ENCODE results near the gene WDR70. TPM values are rescaled to one million over a fixed set of nuclear protein-coding genes. Genes with fewer than 3 reads are reported as not detected.
"Not testable (repeated sequence)": the region's sequence is repeated elsewhere in the genome, so short reads cannot be mapped to it uniquely, and the experiment has no call there.

Gene WDR70
- total RNA-seq, 1 donor from 2014 or later, result 53.4 TPM

GRCh38 chr5:37517686-37518085 is 138.6 kb downstream of the WDR70 start:
- no peak for DNase-seq (ENCODE audit: low spot score)

GRCh38 chr5:37518356-37518755 is 139.2 kb downstream of the WDR70 start:
- DNase-seq (ENCODE audit: low spot score), result not testable (repeated sequence)

DNA sequence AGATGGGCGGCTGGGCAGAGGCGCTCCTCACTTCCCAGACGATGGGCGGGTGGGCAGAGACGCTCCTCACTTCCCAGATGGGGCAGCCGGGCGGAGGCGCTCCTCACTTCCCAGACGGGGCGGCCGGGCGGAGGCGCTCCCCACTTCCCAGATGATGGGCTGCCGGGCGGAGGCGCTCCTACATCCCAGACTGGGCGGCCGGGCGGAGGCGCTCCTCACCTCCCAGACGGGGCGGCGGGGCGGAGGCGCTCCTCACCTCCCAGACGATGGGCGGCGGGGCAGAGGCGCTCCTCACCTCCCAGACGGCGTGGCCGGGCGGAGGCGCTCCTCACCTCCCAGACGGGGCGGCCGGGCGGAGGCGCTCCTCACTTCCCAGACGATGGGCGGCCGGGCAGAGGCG is 140.2 kb downstream of the WDR70 start:
- no peak for DNase-seq (ENCODE audit: low spot score)

DNA sequence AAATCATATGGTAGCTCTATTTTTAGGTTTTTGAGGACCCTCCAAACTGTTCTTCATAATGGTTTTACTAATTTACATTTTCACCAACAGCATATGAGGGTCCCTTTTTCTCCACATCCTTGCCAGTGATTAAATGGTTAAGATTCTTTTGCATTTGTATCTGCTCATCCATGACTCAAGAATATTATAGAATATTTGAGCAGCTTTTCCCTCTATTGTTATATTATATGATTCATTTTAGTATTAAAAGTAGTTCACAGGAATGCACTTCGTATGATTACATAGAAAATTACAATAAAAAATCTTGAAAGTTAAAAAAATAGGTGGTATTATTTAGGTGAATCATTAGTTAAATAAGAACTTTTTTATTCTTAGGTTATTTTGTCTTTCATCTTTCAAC is 140.7 kb downstream of the WDR70 start:
- no peak for DNase-seq (ENCODE audit: low spot score)

DNA sequence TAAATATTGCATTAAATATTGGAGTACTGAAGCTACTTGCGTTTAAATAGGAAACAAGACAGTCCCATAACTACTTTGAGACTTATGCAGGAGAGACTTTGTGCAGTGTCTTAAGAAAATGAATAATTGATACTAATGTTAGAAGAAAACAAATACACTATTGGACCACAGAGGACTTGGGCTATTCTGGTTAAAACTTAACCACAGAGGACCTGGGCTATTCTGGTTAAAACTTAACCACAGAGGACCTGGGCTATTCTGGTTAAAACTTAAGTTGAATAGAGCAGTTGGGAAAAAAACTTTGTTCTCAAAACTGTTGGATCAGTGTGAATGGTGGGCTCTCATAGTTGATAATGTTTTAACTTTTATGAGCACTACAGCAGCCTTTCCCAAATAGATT is 141.7 kb downstream of the WDR70 start:
- no peak for DNase-seq (ENCODE audit: low spot score)

- no peak for DNase-seq (ENCODE audit: low spot score)
Observed at GRCh38 chr5:37532976-37533740, 154.0 kb downstream of the WDR70 start.

DNA sequence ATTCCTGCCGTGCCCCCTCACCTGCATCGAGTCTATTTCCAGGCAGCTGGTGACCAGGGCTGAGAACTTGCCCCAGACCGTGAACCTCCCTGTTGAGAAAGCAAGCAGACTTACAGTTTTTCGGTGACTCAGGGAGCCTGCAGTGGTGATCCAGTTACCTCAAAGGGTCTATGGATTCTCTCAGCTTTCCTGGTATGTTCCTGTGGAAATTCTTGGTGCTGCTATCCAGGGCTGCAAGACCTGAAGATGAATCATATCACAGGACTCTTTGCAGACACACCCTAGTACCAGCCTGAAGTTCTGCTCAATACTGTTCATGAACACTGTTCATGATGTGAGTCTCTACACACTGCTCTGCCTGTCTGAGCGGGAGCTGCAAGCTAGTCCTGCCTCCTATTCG is 154.7 kb downstream of the WDR70 start:
- DNase-seq (ENCODE audit: low spot score), result no peak

GRCh38 chr5:37539459-37539858 is 160.3 kb downstream of the WDR70 start:
- no peak for DNase-seq (ENCODE audit: low spot score)

- no peak for DNase-seq (ENCODE audit: low spot score)
Observed at GRCh38 chr5:37543216-37543615, 164.1 kb downstream of the WDR70 start.

GRCh38 chr5:37549411-37549810 is 170.3 kb downstream of the WDR70 start:
- no peak for DNase-seq (ENCODE audit: low spot score)

DNA sequence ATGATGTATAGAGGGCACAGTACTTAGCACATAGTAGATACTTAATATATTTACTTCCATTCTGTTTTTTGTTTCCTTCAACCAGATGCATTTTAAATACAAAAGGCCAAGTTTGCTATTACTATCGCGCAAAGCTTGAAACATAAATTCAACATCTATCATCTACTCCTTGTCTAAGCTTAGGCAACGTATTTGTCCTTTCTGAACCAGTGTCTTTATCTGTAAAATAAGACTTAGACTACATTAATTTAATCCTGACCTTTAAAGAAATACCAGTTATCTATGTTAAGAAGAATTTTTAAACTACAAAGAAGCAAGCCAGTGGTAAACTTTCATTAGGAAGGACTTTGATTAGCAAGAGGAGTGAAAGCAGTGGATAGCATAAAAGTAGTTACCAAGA is 173.0 kb downstream of the WDR70 start:
- DNase-seq (ENCODE audit: low spot score), result no peak

DNA sequence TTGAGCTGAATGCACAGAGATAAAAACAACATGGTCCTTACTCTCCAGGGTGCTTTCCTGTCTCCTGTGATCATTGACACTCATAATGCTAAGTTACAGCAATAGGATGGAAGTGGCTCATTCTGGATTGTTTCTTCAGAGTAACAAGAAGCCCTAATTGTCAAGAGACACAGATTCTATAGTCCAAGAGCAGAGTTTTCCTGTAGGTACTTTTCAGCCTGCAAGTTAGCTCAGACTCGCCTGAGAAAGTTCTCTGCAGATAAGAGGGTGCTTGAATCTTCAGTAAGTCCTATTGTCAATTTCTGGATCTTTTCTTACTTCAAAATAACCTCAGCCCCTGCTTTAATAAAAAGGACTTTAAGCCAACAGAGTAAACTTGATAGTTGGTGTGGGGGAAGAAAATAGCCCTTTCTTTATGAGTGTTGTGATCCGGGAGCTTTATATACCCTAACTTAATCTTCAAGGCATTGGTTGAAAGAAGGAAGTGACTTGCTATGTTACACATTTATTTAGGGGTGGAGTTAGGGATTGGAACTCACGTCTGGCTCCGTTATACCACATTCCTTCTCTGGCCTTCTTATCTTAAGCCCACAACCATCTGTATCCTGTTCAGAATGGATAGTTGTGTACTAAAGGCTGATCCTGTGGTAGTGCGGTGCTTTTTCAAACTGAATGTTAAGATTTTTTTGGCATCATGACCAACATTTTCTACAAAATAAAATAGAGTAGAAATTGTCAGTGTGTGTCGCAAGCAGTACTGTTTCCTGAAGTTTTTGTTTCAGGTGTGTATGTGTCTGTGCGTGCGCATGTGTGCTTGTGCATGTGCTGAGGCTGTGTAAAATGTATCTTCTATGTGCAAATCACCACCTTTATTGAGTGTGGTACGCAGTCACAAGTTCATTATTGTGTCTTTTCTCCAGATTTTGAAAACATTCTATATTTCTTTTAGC is 173.9 kb downstream of the WDR70 start:
- DNase-seq (ENCODE audit: low spot score), result no peak

DNA sequence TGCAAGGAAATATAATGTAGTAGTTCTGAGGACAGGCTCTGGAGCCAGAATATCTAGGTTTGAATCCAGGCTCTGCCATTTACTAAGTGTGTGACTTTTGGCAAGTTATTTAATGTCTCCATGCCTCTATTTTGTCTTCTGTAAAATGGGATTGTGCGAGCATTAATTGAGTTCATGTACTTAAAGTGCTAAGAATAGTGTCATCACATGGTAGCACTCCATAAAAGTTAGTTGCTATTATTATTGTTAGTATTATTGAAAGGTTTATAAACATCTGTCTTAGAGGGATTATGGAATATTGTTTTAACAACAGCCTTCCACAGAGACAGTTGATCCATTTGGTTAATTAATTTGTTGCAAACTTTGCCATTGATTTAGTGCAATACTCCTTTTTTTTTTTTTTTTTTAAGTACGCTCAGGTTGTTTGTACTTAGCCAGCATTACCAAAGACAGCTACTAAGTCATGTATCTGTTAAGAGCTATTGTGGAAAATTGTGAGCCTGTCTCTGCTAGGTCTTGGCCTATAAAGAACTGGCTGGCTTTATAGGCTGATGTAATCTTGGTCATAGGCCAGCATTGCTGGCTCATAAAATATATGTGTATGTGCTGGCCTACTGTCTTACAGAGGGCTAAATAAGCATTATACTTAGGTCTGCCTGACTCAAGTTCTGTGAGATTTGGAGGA is 174.7 kb downstream of the WDR70 start:
- DNase-seq (ENCODE audit: low spot score), result no peak

DNA sequence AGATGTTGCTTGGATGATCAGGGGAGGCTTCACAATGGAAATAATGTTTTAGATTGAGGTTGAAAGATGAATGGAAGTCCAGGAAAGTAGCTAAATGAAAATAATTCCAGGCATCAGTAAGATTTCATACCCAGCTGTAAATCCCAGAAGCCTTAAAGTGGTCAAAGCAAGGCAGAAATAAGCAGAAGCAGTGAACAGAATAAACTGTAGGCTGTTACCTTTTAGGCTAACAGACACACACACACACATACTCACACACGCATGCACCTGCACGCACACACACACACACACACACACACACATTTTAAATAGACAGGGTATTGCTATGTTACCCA is 175.3 kb downstream of the WDR70 start:
- DNase-seq (ENCODE audit: low spot score), result no peak

- no peak for DNase-seq (ENCODE audit: low spot score)
Observed at GRCh38 chr5:37554938-37555337, 175.8 kb downstream of the WDR70 start.

DNA sequence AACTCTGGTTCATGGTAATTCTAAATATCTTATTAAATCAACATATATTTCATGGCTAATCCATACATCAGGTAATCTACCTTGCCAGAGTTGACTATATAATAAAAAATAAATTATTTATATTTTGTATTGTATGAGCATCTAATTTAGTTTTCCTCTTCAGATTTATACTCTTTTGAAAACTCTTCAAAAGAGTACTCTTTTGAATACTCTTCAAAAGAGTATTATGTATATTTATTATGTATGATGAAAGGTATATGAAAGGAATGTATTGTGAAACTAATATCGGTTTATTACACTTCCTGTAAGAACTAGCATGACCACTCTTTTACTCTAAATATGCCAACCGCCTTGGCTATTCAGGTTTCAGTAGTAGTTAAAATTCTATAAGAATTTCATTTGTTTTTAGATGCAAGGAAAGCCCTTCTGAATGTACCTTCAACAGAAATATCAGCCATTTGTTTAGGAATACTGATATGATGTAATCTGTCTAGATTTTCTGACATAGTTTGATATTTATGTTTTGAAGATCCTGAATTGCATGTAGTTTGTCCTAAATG is 178.7 kb downstream of the WDR70 start:
- DNase-seq (ENCODE audit: low spot score), result no peak

DNA sequence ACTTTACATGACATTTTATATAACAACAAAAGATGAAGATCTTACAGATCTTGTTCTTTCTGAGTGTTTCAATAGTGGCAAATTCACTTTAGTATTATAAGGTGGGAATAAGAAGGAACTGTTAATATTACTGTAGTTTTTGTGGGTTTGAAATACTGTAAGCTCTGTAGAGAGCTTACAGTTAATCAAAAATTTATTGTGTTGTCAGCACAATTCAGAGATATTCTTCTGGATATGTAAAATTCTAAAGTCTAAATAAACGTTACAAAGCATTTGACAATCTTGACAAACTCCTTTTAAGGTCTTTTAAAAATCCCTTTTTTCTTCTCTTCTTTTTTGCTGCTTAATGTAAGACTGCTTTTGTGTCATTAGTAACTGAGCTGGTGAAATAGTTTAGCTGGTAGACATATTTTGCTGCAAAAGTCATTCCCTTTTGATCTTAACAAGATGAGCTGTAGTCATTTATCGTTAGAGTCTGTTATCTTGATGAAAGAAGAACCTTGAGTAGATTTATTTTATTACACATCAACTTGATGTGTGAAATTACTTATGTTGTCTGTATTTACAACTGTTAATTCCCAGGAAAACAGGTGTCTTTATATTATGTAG is 186.0 kb downstream of the WDR70 start:
- DNase-seq (ENCODE audit: low spot score), result no peak

DNA sequence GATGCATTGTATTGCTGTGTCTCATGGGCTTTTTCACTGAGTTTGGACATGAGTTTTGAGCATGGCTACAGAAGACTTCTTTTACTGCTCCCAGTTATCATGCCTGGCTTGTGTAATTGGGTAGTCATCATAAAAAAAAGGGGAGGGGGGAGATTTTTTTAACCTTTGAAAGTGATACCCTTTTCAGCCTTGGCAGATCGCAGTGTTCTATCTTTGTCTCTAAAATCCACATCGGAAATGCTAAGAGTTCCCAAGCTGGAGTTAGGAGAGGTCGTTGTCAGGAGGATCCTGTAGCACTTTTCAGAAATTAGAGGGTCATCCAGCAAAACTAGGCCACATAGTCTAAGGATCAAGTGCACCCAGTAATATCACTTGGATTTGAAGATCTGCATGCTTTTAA is 188.4 kb downstream of the WDR70 start:
- no peak for DNase-seq (ENCODE audit: low spot score)

GRCh38 chr5:37568018-37568753 is 189.1 kb downstream of the WDR70 start:
- no peak for DNase-seq (ENCODE audit: low spot score)

- DNase-seq (ENCODE audit: low spot score), result no peak
Observed at GRCh38 chr5:37568893-37569292, 189.8 kb downstream of the WDR70 start.

DNA sequence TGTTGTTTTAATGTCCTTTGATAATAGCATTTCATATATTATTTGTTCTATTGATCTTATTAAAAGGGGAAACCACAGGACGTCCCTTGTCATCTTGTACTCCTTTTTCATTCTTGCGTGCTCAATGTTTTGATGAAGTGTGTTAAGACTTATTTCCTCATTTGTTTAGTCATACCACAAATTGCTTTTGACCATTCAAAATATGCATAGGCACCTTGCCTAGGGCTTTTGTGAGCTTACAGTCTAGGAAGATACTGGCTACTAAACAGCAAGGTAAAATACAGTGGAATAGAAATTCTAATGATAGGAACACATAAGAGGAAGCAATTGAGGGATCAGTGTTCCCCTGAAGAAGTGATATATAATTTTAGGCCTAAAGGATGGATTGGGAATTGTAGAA is 190.3 kb downstream of the WDR70 start:
- no peak for DNase-seq (ENCODE audit: low spot score)
